Fibroblast of skin of right biceps (primary cell): ENCODE results near the gene DUS1L.

ENCODE experiments used
- DNase-seq: peaks from one replicate; pipeline ENCODE4 v3.0.0-alpha.2; 2013

DUS1L gene

GRCh38 chr17:82087961-82088837 is 22.6 kb upstream of the DUS1L start:
- DNase-seq: no peak

GRCh38 chr17:82086941-82087906 is 21.6 kb upstream of the DUS1L start:
- no peak for DNase-seq

- no peak for DNase-seq
These were observed 20.5 kb upstream of the DUS1L start for GRCh38 chr17:82085931-82086764.

- DNase-seq: no peak
These were observed 19.6 kb upstream of the DUS1L start for GRCh38 chr17:82085031-82085861.

- no peak for DNase-seq
These were observed 18.9 kb upstream of the DUS1L start for GRCh38 chr17:82084373-82085030.

- no peak for DNase-seq
These were observed 18.1 kb upstream of the DUS1L start for GRCh38 chr17:82083533-82084359.

- DNase-seq: no peak
These were observed 17.4 kb upstream of the DUS1L start for GRCh38 chr17:82083009-82083408.

- DNase-seq: no peak
These were observed 16.9 kb upstream of the DUS1L start for GRCh38 chr17:82082456-82082855.

GRCh38 chr17:82081966-82082365 is 16.4 kb upstream of the DUS1L start:
- DNase-seq: no peak

- no peak for DNase-seq
These were observed 15.9 kb upstream of the DUS1L start for GRCh38 chr17:82081546-82081945.

- no peak for DNase-seq
These were observed 15.3 kb upstream of the DUS1L start for GRCh38 chr17:82080789-82081464.

- no peak for DNase-seq
These were observed 14.6 kb upstream of the DUS1L start for GRCh38 chr17:82080048-82080788.

GRCh38 chr17:82079001-82079677 is 13.5 kb upstream of the DUS1L start:
- DNase-seq: no peak

- DNase-seq: no peak
These were observed 12.8 kb upstream of the DUS1L start for GRCh38 chr17:82078433-82078832.

- no peak for DNase-seq
These were observed 12.2 kb upstream of the DUS1L start for GRCh38 chr17:82077617-82078358.

GRCh38 chr17:82076785-82077591 is 11.4 kb upstream of the DUS1L start:
- DNase-seq: no peak
